ENCODE results near the gene SEC16B. TPM values are rescaled to one million over a fixed set of nuclear protein-coding genes. Genes with fewer than 3 reads are reported as not detected.

SEC16B gene
- polyA plus RNA-seq, 1 experiment = 1.5 TPM

GRCh38 chr1:177945943-177946650, 23.8 kb downstream of the SEC16B start:
- TF ChIP-seq CTCF (IDR thresholded peaks at IDR 0.05; ENCODE audit: insufficient read depth, low read depth, low read length) = peak; percentile 87

GRCh38 chr1:177944016-177944949, 25.6 kb downstream of the SEC16B start:
- no peak for DNase-seq (ENCODE audit: low read depth)
- ChIA-PET POLR2A (no interaction called here), CTCF (interaction anchor here (0.7 to 1.8 kb wide), 6 partner anchors 10 to 1064 kb away, joined by 3 to 7 read pairs (median 3); no protein-coding TSS in a partner anchor)
- TF ChIP-seq CTCF (IDR thresholded peaks at IDR 0.05; ENCODE audit: insufficient read depth, low read depth, low read length) = no peak
- no peak overlapping the region for H3K4me3 ChIP-seq (ENCODE audit: low read depth, low read length)
- no peaks in the 10 kb centered on the region for H3K36me3 ChIP-seq (ENCODE audit: control insufficient read depth, insufficient read depth, low read length)
- H3K27me3 ChIP-seq (ENCODE audit: control insufficient read depth, insufficient read depth, low read length) = no peaks in the 10 kb centered on the region

More at GRCh38 chr1:177945943-177946650, 23.8 kb downstream of the SEC16B start:
- ChIA-PET CTCF (interaction anchor here (0.6 to 3.0 kb wide), 35 partner anchors 11 to 1066 kb away, joined by 3 to 19 read pairs (median 4); no protein-coding TSS in a partner anchor), POLR2A (no interaction called here)
- no peak for DNase-seq (ENCODE audit: low read depth)
- no peaks in the 10 kb centered on the region for H3K36me3 ChIP-seq (ENCODE audit: control insufficient read depth, insufficient read depth, low read length)
- H3K27me3 ChIP-seq (ENCODE audit: control insufficient read depth, insufficient read depth, low read length) = no peaks in the 10 kb centered on the region
- no peak overlapping the region for H3K4me3 ChIP-seq (ENCODE audit: low read depth, low read length)

DNA sequence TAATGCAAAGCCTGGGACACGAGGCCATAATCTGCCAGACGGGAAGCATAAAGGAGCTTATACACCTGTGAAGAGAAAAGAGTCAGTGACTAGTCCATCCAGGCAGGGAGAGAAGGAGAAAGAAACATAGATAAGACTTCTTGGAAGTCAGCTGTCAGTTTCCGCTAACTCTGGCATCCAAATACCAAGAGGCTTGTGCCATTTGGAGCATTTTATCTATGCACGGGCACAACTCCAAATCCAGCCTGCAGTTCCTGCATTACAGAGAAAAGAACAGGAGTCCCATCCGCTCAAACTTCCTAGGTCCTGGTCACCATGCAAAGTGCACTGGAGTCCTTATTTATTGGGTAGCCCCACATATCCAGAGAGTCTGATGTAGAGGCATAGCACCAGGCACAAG, 27.9 kb downstream of the SEC16B start:
- ChIA-PET POLR2A (no interaction called here), CTCF (interaction anchor here (1.3 to 7.7 kb wide), 3 partner anchors 14 to 1044 kb away, joined by 3 to 41 read pairs (median 3); no protein-coding TSS in a partner anchor)
- no peaks in the 10 kb centered on the region for H3K36me3 ChIP-seq (ENCODE audit: control insufficient read depth, insufficient read depth, low read length)
- no peak for DNase-seq (ENCODE audit: low read depth)
- no peak for TF ChIP-seq CTCF (IDR thresholded peaks at IDR 0.05; ENCODE audit: insufficient read depth, low read depth, low read length)
- H3K4me3 ChIP-seq (ENCODE audit: low read depth, low read length) = no peak overlapping the region
- H3K27me3 ChIP-seq (ENCODE audit: control insufficient read depth, insufficient read depth, low read length) = no peaks in the 10 kb centered on the region

GRCh38 chr1:177940682-177941081, 29.2 kb downstream of the SEC16B start:
- no peaks in the 10 kb centered on the region for H3K27me3 ChIP-seq (ENCODE audit: control insufficient read depth, insufficient read depth, low read length)
- POLR2A ChIA-PET = no interaction called here
- no peak for DNase-seq (ENCODE audit: low read depth)
- no peak overlapping the region for H3K4me3 ChIP-seq (ENCODE audit: low read depth, low read length)
- CTCF ChIA-PET = interaction anchor here (0.6 to 7.7 kb wide), 6 partner anchors 8 to 759 kb away, joined by 3 to 41 read pairs (median 4); no protein-coding TSS in a partner anchor
- TF ChIP-seq CTCF (IDR thresholded peaks at IDR 0.05; ENCODE audit: insufficient read depth, low read depth, low read length) = no peak
- H3K36me3 ChIP-seq (ENCODE audit: control insufficient read depth, insufficient read depth, low read length) = no peaks in the 10 kb centered on the region

DNA sequence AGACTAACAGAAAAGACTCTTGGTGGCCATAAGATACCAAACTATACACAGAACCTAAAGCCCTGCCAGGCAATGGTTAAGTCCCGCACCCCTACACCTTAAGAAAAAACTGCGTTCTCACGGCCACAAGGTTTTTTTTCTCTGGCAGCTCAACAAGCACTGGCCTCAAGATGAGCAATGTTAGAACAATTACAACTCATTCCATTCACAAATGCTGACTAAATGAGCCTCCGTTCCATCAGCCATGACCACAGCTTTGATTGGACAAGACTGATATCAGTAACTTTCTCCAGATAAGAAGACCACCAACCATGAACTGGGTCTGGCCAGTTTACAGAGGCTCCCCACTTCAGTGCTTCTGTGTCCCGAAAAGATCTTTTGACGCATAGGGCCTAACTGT, 31.9 kb downstream of the SEC16B start:
- TF ChIP-seq CTCF (IDR thresholded peaks at IDR 0.05; ENCODE audit: insufficient read depth, low read depth, low read length) = no peak
- ChIA-PET POLR2A (no interaction called here), CTCF (interaction anchor here (1.5 to 7.7 kb wide), 3 partner anchors 10 to 1040 kb away, joined by 5 to 41 read pairs (median 16); no protein-coding TSS in a partner anchor)
- no peaks in the 10 kb centered on the region for H3K36me3 ChIP-seq (ENCODE audit: control insufficient read depth, insufficient read depth, low read length)
- no peaks in the 10 kb centered on the region for H3K27me3 ChIP-seq (ENCODE audit: control insufficient read depth, insufficient read depth, low read length)
- peak; percentile 35 for DNase-seq (ENCODE audit: low read depth)
- H3K4me3 ChIP-seq (ENCODE audit: low read depth, low read length) = no peak overlapping the region

Data from BJ (cell line).